Stimulated activated memory B cell treated with anti-CD40 and anti-IgM and Interleukin-4, amounts not matched to agents 10 μg/mL and 1 μg/mL and 100 μg/mL, for 72 hours (primary cell): ENCODE measurements around the gene C19orf33.
A peak's percentile ranks its signal among the peaks of the same experiment; 100 is the strongest.
"Not testable (repeated sequence)": the region's sequence is repeated elsewhere in the genome, so short reads cannot be mapped to it uniquely, and the experiment has no call there.

Experiments
- ATAC-seq: fragments of 150-1000 bp; cut with Tn5 transposase; 2 replicates; pipeline ENCODE4 v1.10.0; 2021
- H3K27ac Mint-ChIP-seq: one replicate; pipeline ENCODE4 v1.8.0; 2022; ENCODE audit warnings: mild to moderate bottlenecking, mixed read lengths
- H3K27me3 Mint-ChIP-seq: one replicate; pipeline ENCODE4 v1.8.0; 2022; ENCODE audit warnings: mixed read lengths
- H3K36me3 Mint-ChIP-seq: one replicate; pipeline ENCODE4 v1.8.0; 2022; ENCODE audit warnings: mixed read lengths
- H3K4me1 Mint-ChIP-seq: one replicate; pipeline ENCODE4 v1.8.0; 2022; ENCODE audit warnings: mixed read lengths
- H3K4me3 Mint-ChIP-seq: one replicate; pipeline ENCODE4 v1.8.0; 2022; ENCODE audit warnings: mild to moderate bottlenecking, moderate library complexity, mixed read lengths
- H3K9me3 Mint-ChIP-seq: one replicate; pipeline ENCODE4 v1.8.0; 2022; ENCODE audit warnings: mixed read lengths

Gene C19orf33

GRCh38 chr19:38303517-38304351 lies at the start of gene C19orf33:
C19orf33 (plus strand) TSS chr19:38304251; CDS start chr19:38304262, 11 bp downstream.
- Mint-ChIP-seq H3K4me1 (peaks cover 7% of the 10 kb centered on the region), H3K27me3 (no peaks in the 10 kb centered on the region), H3K9me3 (no peaks in the 10 kb centered on the region), H3K36me3 (peaks cover 39% of the 10 kb centered on the region), H3K4me3 (no peak within 1 kb of the TSS), H3K27ac (no peak within 1 kb of the TSS)
- ATAC-seq = no peak

- Mint-ChIP-seq H3K27ac (peak overlapping the region; percentile 84), H3K4me1 (peaks cover 64% of the 10 kb centered on the region), H3K4me3 (peak overlapping the region; percentile 84), H3K9me3 (no peaks in the 10 kb centered on the region), H3K27me3 (peaks cover 7% of the 10 kb centered on the region), H3K36me3 (peaks cover 25% of the 10 kb centered on the region)
- ATAC-seq = peak; percentile 60
Measured at GRCh38 chr19:38255383-38256014, 48.6 kb upstream of the C19orf33 start.

- H3K27me3 Mint-ChIP-seq, H3K36me3 Mint-ChIP-seq, H3K4me3 Mint-ChIP-seq, H3K9me3 Mint-ChIP-seq, ATAC-seq: not testable (repeated sequence)
- H3K4me1 Mint-ChIP-seq = peaks cover 49% of the 10 kb centered on the region
- H3K27ac Mint-ChIP-seq = peak overlapping the region; percentile 95
Measured at GRCh38 chr19:38261942-38262341, 42.1 kb upstream of the C19orf33 start.

- Mint-ChIP-seq H3K27me3 (no peaks in the 10 kb centered on the region), H3K4me1 (peaks cover 52% of the 10 kb centered on the region), H3K9me3 (no peaks in the 10 kb centered on the region), H3K27ac (peak overlapping the region; percentile 95), H3K36me3 (peaks cover 17% of the 10 kb centered on the region), H3K4me3 (no peak overlapping the region)
- no peak for ATAC-seq
Measured at GRCh38 chr19:38262585-38263268, 41.3 kb upstream of the C19orf33 start.

- H3K4me3 Mint-ChIP-seq = peak overlapping the region; percentile 89
- H3K27ac Mint-ChIP-seq = peak overlapping the region; percentile 95
- ATAC-seq = peak; percentile 93
- peaks cover 63% of the 10 kb centered on the region for H3K4me1 Mint-ChIP-seq
- no peaks in the 10 kb centered on the region for H3K27me3 Mint-ChIP-seq
- H3K9me3 Mint-ChIP-seq = no peaks in the 10 kb centered on the region
- H3K36me3 Mint-ChIP-seq = peaks cover 21% of the 10 kb centered on the region
Measured at GRCh38 chr19:38263689-38264485, 40.2 kb upstream of the C19orf33 start.

- ATAC-seq = peak; percentile 49
- Mint-ChIP-seq H3K27me3 (no peaks in the 10 kb centered on the region), H3K4me1 (peaks cover 62% of the 10 kb centered on the region), H3K4me3 (peak within 1 kb of the TSS; percentile 89), H3K9me3 (no peaks in the 10 kb centered on the region), H3K36me3 (peaks cover 21% of the 10 kb centered on the region), H3K27ac (peak within 1 kb of the TSS; percentile 95)
Measured at GRCh38 chr19:38264486-38265212, 39.4 kb upstream of the C19orf33 start, which contains the start of gene SPINT2. SPINT2 (plus strand) TSS chr19:38264573; CDS start chr19:38264893, 320 bp downstream.

GRCh38 chr19:38265213-38265861 lies 38.7 kb upstream of the C19orf33 start:
- ATAC-seq = no peak
- H3K4me3 Mint-ChIP-seq = peak overlapping the region; percentile 89
- no peaks in the 10 kb centered on the region for H3K27me3 Mint-ChIP-seq
- H3K9me3 Mint-ChIP-seq = no peaks in the 10 kb centered on the region
- peak overlapping the region; percentile 95 for H3K27ac Mint-ChIP-seq
- H3K4me1 Mint-ChIP-seq = peaks cover 69% of the 10 kb centered on the region
- peaks cover 26% of the 10 kb centered on the region for H3K36me3 Mint-ChIP-seq

- H3K27ac Mint-ChIP-seq = peak overlapping the region; percentile 95
- peaks cover 32% of the 10 kb centered on the region for H3K36me3 Mint-ChIP-seq
- H3K4me3 Mint-ChIP-seq = peak overlapping the region; percentile 89
- H3K27me3 Mint-ChIP-seq = no peaks in the 10 kb centered on the region
- H3K4me1 Mint-ChIP-seq = peaks cover 75% of the 10 kb centered on the region
- ATAC-seq = no peak
- H3K9me3 Mint-ChIP-seq = no peaks in the 10 kb centered on the region
Measured at GRCh38 chr19:38265921-38266429, 38.1 kb upstream of the C19orf33 start.

- Mint-ChIP-seq H3K36me3 (peaks cover 36% of the 10 kb centered on the region), H3K9me3 (no peaks in the 10 kb centered on the region), H3K27me3 (no peaks in the 10 kb centered on the region), H3K27ac (peak overlapping the region; percentile 37), H3K4me1 (peaks cover 80% of the 10 kb centered on the region), H3K4me3 (peak overlapping the region; percentile 68)
- no peak for ATAC-seq
Measured at GRCh38 chr19:38266981-38267597, 37.0 kb upstream of the C19orf33 start.

- no peaks in the 10 kb centered on the region for H3K9me3 Mint-ChIP-seq
- H3K36me3 Mint-ChIP-seq = peaks cover 40% of the 10 kb centered on the region
- peak overlapping the region; percentile 68 for H3K4me3 Mint-ChIP-seq
- H3K27ac Mint-ChIP-seq = peak overlapping the region; percentile 37
- ATAC-seq = no peak
- H3K4me1 Mint-ChIP-seq = peaks cover 82% of the 10 kb centered on the region
- no peaks in the 10 kb centered on the region for H3K27me3 Mint-ChIP-seq
Measured at GRCh38 chr19:38267761-38268483, 36.1 kb upstream of the C19orf33 start.

- peaks cover 80% of the 10 kb centered on the region for H3K4me1 Mint-ChIP-seq
- H3K36me3 Mint-ChIP-seq = peaks cover 43% of the 10 kb centered on the region
- peak overlapping the region; percentile 68 for H3K4me3 Mint-ChIP-seq
- H3K27me3 Mint-ChIP-seq = no peaks in the 10 kb centered on the region
- no peak for ATAC-seq
- peak overlapping the region; percentile 37 for H3K27ac Mint-ChIP-seq
- no peaks in the 10 kb centered on the region for H3K9me3 Mint-ChIP-seq
Measured at GRCh38 chr19:38268539-38268938, 35.5 kb upstream of the C19orf33 start.

GRCh38 chr19:38270587-38271167 lies 33.4 kb upstream of the C19orf33 start:
- peaks cover 68% of the 10 kb centered on the region for H3K4me1 Mint-ChIP-seq
- peaks cover 53% of the 10 kb centered on the region for H3K36me3 Mint-ChIP-seq
- no peak overlapping the region for H3K4me3 Mint-ChIP-seq
- H3K9me3 Mint-ChIP-seq = no peaks in the 10 kb centered on the region
- ATAC-seq = no peak
- H3K27me3 Mint-ChIP-seq = no peaks in the 10 kb centered on the region
- peak overlapping the region; percentile 35 for H3K27ac Mint-ChIP-seq
